Sciatic nerve (tissue), 2 donors: ENCODE results near the gene SSX2IP. TPM values are rescaled to one million over a fixed set of nuclear protein-coding genes. Genes with fewer than 3 reads are reported as not detected.

Experiments
- ATAC-seq: fragments of 200-7000 bp; cut with Tn5 transposase; one replicate; pipeline ENCODE4 v1.9.1; 2020; ENCODE audit warnings: mild to moderate bottlenecking, moderate library complexity
- DNase-seq: peaks from one replicate; pipeline ENCODE4 v3.0.0-alpha.2; 2020; ENCODE audit warnings: low spot score
- intact Hi-C: fragments of 100-400 bp; cut with DNase I; formaldehyde crosslinking; loops from one replicate; pipeline ENCODE4 v1.14.2; 2022
- total RNA-seq: library from RNA; stranded (reverse); fragmentation: NEBNext Ultra II Directional; extraction: Animal tissue kit (Norgen Biotek cat#: 25700); gene quantifications from one replicate; pipeline ENCODE4 v1.2.1, GENCODE V29; 2021
- donor health status: DM: no; HTN: no; CAD: no.
- donor health status: DM: no; HTN: no; CAD: no.

Gene SSX2IP
- total RNA-seq, 1 donor from 2014 or later, result 10.9 TPM

GRCh38 chr1:84634536-84635205 lies 55.6 kb downstream of the SSX2IP start:
- DNase-seq (no peak), ATAC-seq (no peak)
- intact Hi-C loops, result no loop called here

GRCh38 chr1:84632673-84633434 lies 57.4 kb downstream of the SSX2IP start:
- ATAC-seq, result peak; percentile 51
- DNase-seq, result no peak
- intact Hi-C loops, result no loop called here

GRCh38 chr1:84632137-84632536 lies 58.1 kb downstream of the SSX2IP start:
- no peak for ATAC-seq
- DNase-seq, result no peak
- intact Hi-C loops, result no loop called here

- intact Hi-C loops, result no loop called here
- no peak for ATAC-seq
- no peak for DNase-seq
These were observed 65.4 kb downstream of the SSX2IP start for GRCh38 chr1:84624876-84625275.

- no peak for ATAC-seq
- DNase-seq, result no peak
- intact Hi-C loops, result no loop called here
These were observed 68.7 kb downstream of the SSX2IP start for GRCh38 chr1:84621553-84621952.

GRCh38 chr1:84620720-84621313 lies 69.4 kb downstream of the SSX2IP start:
- intact Hi-C loops, result no loop called here
- peak; percentile 81 for DNase-seq
- ATAC-seq, result peak; percentile 94

- intact Hi-C loops, result no loop called here
- DNase-seq, result no peak
These were observed 70.7 kb downstream of the SSX2IP start for GRCh38 chr1:84619383-84620102.

GRCh38 chr1:84617349-84617748 lies 72.9 kb downstream of the SSX2IP start:
- no peak for ATAC-seq
- intact Hi-C loops, result no loop called here
- no peak for DNase-seq

More at GRCh38 chr1:84619383-84620102, 70.7 kb downstream of the SSX2IP start:
- ATAC-seq, result peak; percentile 22

GRCh38 chr1:84615790-84616189 lies 74.5 kb downstream of the SSX2IP start:
- no peak for ATAC-seq
- intact Hi-C loops, result no loop called here
- no peak for DNase-seq

- DNase-seq, result no peak
- no peak for ATAC-seq
- intact Hi-C loops, result no loop called here
These were observed 76.4 kb downstream of the SSX2IP start for GRCh38 chr1:84613887-84614286.

- ATAC-seq, result no peak
- no peak for DNase-seq
- intact Hi-C loops, result no loop called here
These were observed 77.2 kb downstream of the SSX2IP start for GRCh38 chr1:84613026-84613425.

GRCh38 chr1:84611796-84612195 lies 78.5 kb downstream of the SSX2IP start:
- intact Hi-C loops, result no loop called here
- ATAC-seq (peak; percentile 90), DNase-seq (no peak)

- ATAC-seq, result peak; percentile 55
These were observed 79.2 kb downstream of the SSX2IP start for GRCh38 chr1:84611091-84611490.

GRCh38 chr1:84606977-84607376 lies 83.3 kb downstream of the SSX2IP start:
- ATAC-seq (no peak), DNase-seq (no peak)
- intact Hi-C loops, result no loop called here

More at GRCh38 chr1:84611091-84611490, 79.2 kb downstream of the SSX2IP start:
- DNase-seq, result no peak
- intact Hi-C loops, result no loop called here

GRCh38 chr1:84605157-84605556 lies 85.1 kb downstream of the SSX2IP start:
- no peak for DNase-seq
- intact Hi-C loops, result loop anchor here (1.0 kb wide), 1 partner anchor 22 kb away; no protein-coding TSS in a partner anchor
- ATAC-seq, result no peak

GRCh38 chr1:84603941-84604830 lies 86.1 kb downstream of the SSX2IP start:
- intact Hi-C loops, result no loop called here
- ATAC-seq, result no peak
- no peak for DNase-seq

GRCh38 chr1:84603223-84603622 lies 87.0 kb downstream of the SSX2IP start:
- DNase-seq, result no peak
- ATAC-seq, result no peak
- intact Hi-C loops, result no loop called here

- DNase-seq (no peak), ATAC-seq (no peak)
- intact Hi-C loops, result no loop called here
These were observed 89.5 kb downstream of the SSX2IP start for GRCh38 chr1:84600796-84601195.
